Liver (tissue), 3 donors: ENCODE measurements around the gene PSPC1.

Source experiments
- CTCF ChIP-seq: fragments of 150-350 bp; IDR thresholded peaks from 2 replicates; pipeline ENCODE4 v1.5.1; 2017; ENCODE audit warnings: improper control_type of control experiment, low read depth, low read length; ENCODE audit not compliant: missing input control
- GABPA ChIP-seq, 2 donors: IDR thresholded peaks in 1 of 2; conservative IDR thresholded peaks in 1 of 2; 2 replicates each; pipeline ENCODE4 v1.6.1; 2016; ENCODE audit warnings: antibody characterized with exemption in 2 of 2, mild to moderate bottlenecking in 1 of 2, moderate library complexity in 1 of 2
- RXRA ChIP-seq, 2 donors: IDR thresholded peaks; 2 replicates each; pipeline ENCODE4 v1.6.1; 2017 to 2018; ENCODE audit warnings: antibody characterized with exemption in 2 of 2, mild to moderate bottlenecking in 1 of 2
- TAF1 ChIP-seq: conservative IDR thresholded peaks from 2 replicates; pipeline ENCODE4 v1.6.1; 2016; ENCODE audit warnings: antibody characterized with exemption, mild to moderate bottlenecking
- ZBTB33 ChIP-seq: IDR thresholded peaks from 2 replicates; pipeline ENCODE4 v1.6.1; 2016; ENCODE audit warnings: antibody characterized with exemption
- donor health status: healthy.
- donor health status: healthy.

- TF ChIP-seq RXRA (IDR thresholded peaks at IDR 0.05) (no peak), GABPA (IDR thresholded peaks at IDR 0.05 in 1 of 2, conservative IDR thresholded peaks at IDR 0.05 in 1 of 2) (no peak), CTCF (no peak), ZBTB33 (no peak), TAF1 (no peak)
These were observed 14.8 kb downstream of the PSPC1 start for GRCh38 chr13:19767966-19768365.
